Measurements from ENCODE around the gene GALNTL6.

GRCh38 chr4:173052439-173052838 is 1239.2 kb downstream of the GALNTL6 start:
- no peak for TF ChIP-seq CTCF (conservative IDR thresholded peaks at IDR 0.05; ENCODE audit: low read length)
- no peak for TF ChIP-seq EZH2phosphoT487 (IDR thresholded peaks at IDR 0.05; ENCODE audit: borderline replicate concordance)
